GM12878 (cell line): Measurements from ENCODE around the gene TMEM150B. TPM values are rescaled to one million over a fixed set of nuclear protein-coding genes. Genes with fewer than 3 reads are reported as not detected.

Experiments used
- BHLHE40 ChIP-seq, 2 experiments: fragments of 450-650 bp in 1 of 2; IDR thresholded peaks; 2 replicates each; pipeline ENCODE4 v1.6.1; 2011 to 2017; ENCODE audit warnings: low read depth in 2 of 2, borderline replicate concordance in 1 of 2, improper control_type of control experiment in 1 of 2, low read length in 1 of 2, mild to moderate bottlenecking in 1 of 2
- CBFB ChIP-seq: IDR thresholded peaks from 2 replicates; pipeline ENCODE4 v1.6.1; 2016; ENCODE audit warnings: antibody characterized with exemption, low read depth
- EP300 ChIP-seq, 2 experiments: fragments of 150-350 bp in 1 of 2; IDR thresholded peaks; 2 replicates each; pipeline ENCODE4 v1.6.1; 2011 to 2012; ENCODE audit warnings: low read depth in 2 of 2, low read length in 2 of 2, borderline replicate concordance in 1 of 2, improper control_type of control experiment in 1 of 2, inconsistent platforms in 1 of 2; ENCODE audit not compliant: control insufficient read depth in 1 of 2
- ESRRA ChIP-seq: IDR thresholded peaks from 2 replicates; pipeline ENCODE4 v1.6.1; 2012; ENCODE audit warnings: mild to moderate bottlenecking, low read length, improper control_type of control experiment
- GABPA ChIP-seq: IDR thresholded peaks from 2 replicates; pipeline ENCODE4 v1.6.1; 2014; ENCODE audit warnings: antibody characterized with exemption, low read depth, mild to moderate bottlenecking, inconsistent platforms
- MEF2B ChIP-seq: fragments of 450-650 bp; IDR thresholded peaks from 2 replicates; pipeline ENCODE4 v1.6.1; 2018; ENCODE audit warnings: mild to moderate bottlenecking, moderate library complexity; ENCODE audit not compliant: partially characterized antibody, poor library complexity, severe bottlenecking
- MTA2 ChIP-seq: fragments of 450-650 bp; IDR thresholded peaks from 2 replicates; pipeline ENCODE4 v1.6.1; 2016; ENCODE audit warnings: low read depth, mild to moderate bottlenecking, moderate library complexity
- MTA3 ChIP-seq: IDR thresholded peaks from 2 replicates; pipeline ENCODE4 v1.6.1; 2012; ENCODE audit warnings: low read length, inconsistent platforms, borderline replicate concordance
- NBN ChIP-seq: fragments of 450-650 bp; IDR thresholded peaks from 2 replicates; pipeline ENCODE4 v1.6.1; 2016
- NFXL1 ChIP-seq: fragments of 450-650 bp; IDR thresholded peaks from 2 replicates; pipeline ENCODE4 v1.6.1; 2017; ENCODE audit warnings: antibody characterized with exemption, mild to moderate bottlenecking, borderline replicate concordance
- NFYB ChIP-seq: IDR thresholded peaks from 2 replicates; pipeline ENCODE4 v1.6.1; 2011; ENCODE audit warnings: low read depth, mild to moderate bottlenecking, low read length, improper control_type of control experiment, moderate library complexity; ENCODE audit not compliant: insufficient read depth
- PAX8 ChIP-seq: fragments of 450-650 bp; IDR thresholded peaks from 2 replicates; pipeline ENCODE4 v1.6.1; 2017; ENCODE audit warnings: mild to moderate bottlenecking, moderate library complexity
- POLR2AphosphoS5 ChIP-seq: IDR thresholded peaks from 2 replicates; pipeline ENCODE4 v1.6.1; 2011; ENCODE audit warnings: mild to moderate bottlenecking, low read length, inconsistent platforms
- RAD21 ChIP-seq: IDR thresholded peaks from 2 replicates; pipeline ENCODE4 v1.6.1; 2011; ENCODE audit warnings: mild to moderate bottlenecking, low read depth, low read length, moderate library complexity; ENCODE audit not compliant: insufficient read depth
- SMARCA5 ChIP-seq: fragments of 450-650 bp; IDR thresholded peaks from 2 replicates; pipeline ENCODE4 v1.6.1; 2017; ENCODE audit warnings: mild to moderate bottlenecking
- SRF ChIP-seq, 2 experiments: IDR thresholded peaks; 2 replicates each; pipeline ENCODE4 v1.6.1; 2011; ENCODE audit warnings: low read depth in 2 of 2, low read length in 2 of 2, mild to moderate bottlenecking in 1 of 2, moderate library complexity in 1 of 2
- TAF1 ChIP-seq: IDR thresholded peaks from 2 replicates; pipeline ENCODE4 v1.6.1; 2011; ENCODE audit warnings: mild to moderate bottlenecking, low read depth, low read length, borderline replicate concordance
- TCF12 ChIP-seq: IDR thresholded peaks from 2 replicates; pipeline ENCODE4 v1.6.1; 2011; ENCODE audit warnings: low read depth, mild to moderate bottlenecking, low read length
- polyA plus RNA-seq, 11 experiments: library from polyadenylated mRNA; depleted of rRNA in 4 of 11; unstranded in 6 of 11; stranded (reverse) in 5 of 11; fragments of >200 nt; fragmentation: Nextera tagmentation in 4 of 11; fragmentation: Illumina TruSeq in 1 of 11; extraction: Ambion mirVana in 4 of 11; extraction: Trizol in 1 of 11; gene quantifications; 1 replicate in 1 of 11; 2 replicates in 10 of 11; pipeline versions ENCODE4 v1.2.1 to v1.2.3, GENCODE V29; 2011 to 2016; ENCODE audit warnings: inconsistent platforms in 2 of 11, missing spikeins in 2 of 11, low read depth in 1 of 11
- total RNA-seq, 4 experiments: library from RNA; depleted of rRNA in 3 of 4; stranded (reverse); fragments of >200 nt in 3 of 4; fragmentation: Illumina TruSeq in 1 of 4; extraction: Trizol in 1 of 4; gene quantifications; 2 replicates each; pipeline versions ENCODE4 v1.2.1 to v1.2.3, GENCODE V29; 2013 to 2021
- TF ChIP-seq, protein P1 (sequence below): IDR thresholded peaks from 2 replicates; pipeline ENCODE4 v1.6.1; 2011; ENCODE audit warnings: low read depth, mild to moderate bottlenecking, low read length, moderate library complexity, borderline replicate concordance; ENCODE audit errors: extremely low read depth

Gene TMEM150B
- total and polyA plus RNA-seq, 10 of the 15 experiments (the other 5 are each of a cell fraction or from before 2014, with no cell fraction given): 0.09 to 0.23 (median 0.18) TPM; not detected in 6

DNA sequence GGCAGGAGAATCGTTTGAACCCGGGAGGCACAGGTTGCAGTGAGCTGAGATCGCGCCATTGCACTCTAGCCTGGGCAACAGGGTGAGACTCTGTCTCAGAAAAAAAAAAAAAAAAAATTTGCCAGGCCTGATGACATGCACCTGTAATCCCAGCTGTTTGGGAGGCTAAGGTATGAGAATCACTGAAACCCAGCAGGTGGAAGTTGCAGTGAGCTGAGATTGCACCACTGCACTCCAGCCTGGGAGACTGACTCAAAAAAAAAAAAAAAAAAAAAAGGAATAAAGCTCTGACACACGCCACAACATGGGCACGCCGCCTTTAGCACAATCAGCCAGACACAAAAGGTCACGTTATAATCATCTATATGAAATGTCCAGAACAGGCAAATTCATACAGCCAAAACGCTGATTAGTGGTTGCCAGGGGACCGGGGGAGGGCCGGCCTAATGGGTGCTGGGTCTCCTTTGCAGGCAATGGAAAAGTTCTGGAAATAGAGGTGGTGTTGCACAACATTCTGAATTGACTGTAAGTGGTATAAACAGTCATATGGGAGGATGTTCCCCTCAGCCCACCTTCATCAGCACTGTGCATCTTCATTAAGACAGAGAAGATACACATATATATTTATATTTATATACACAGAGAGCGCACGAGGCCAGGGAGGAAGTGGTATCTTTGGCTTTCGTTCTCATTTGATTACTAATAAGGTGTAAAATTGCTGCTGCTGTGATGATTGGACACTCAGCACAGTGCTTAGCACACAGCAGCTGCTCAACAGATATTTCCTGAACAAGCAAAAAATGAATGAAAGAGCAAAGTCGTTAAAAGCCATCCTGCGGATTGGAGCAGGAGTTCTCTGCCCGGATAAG, 49.1 kb downstream of the TMEM150B start (continued):
- TF ChIP-seq, protein P1, sequence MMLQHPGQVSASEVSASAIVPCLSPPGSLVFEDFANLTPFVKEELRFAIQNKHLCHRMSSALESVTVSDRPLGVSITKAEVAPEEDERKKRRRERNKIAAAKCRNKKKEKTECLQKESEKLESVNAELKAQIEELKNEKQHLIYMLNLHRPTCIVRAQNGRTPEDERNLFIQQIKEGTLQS: no peak
- TF ChIP-seq NFXL1 (no peak), MTA2 (peak; percentile 50; the same call in 1 of the 2 replicates), CBFB (0 out of 2 replicates have a peak, but pooled peaks have one; percentile 22), ESRRA (no peak), BHLHE40 (IDR thresholded peaks at IDR 0.05; ENCODE audit: borderline replicate concordance in 1 of 2, low read depth in 2 of 2, low read length in 1 of 2) (0 out of 4 replicates have a peak, but pooled peaks of 1 of the 2 experiments have one; percentile 33), SMARCA5 (no peak), POLR2AphosphoS5 (no peak), GABPA (peak; percentile 39; the same call in 1 of the 2 replicates), NBN (0 out of 2 replicates have a peak, but pooled peaks have one; percentile 28), PAX8 (no peak), MTA3 (no peak), NFYB (peak; percentile 67; the same call in 1 of the 2 replicates), EP300 (IDR thresholded peaks at IDR 0.05; ENCODE audit: borderline replicate concordance in 1 of 2, control insufficient read depth in 1 of 2, low read depth in 2 of 2, low read length in 2 of 2) (0 out of 4 replicates have a peak, but pooled peaks of 1 of the 2 experiments have one; percentile 6), MEF2B (no peak), TAF1 (0 out of 2 replicates have a peak, but pooled peaks have one; percentile 17), SRF (IDR thresholded peaks at IDR 0.05; ENCODE audit: low read depth in 2 of 2, low read length in 2 of 2) (0 out of 4 replicates have a peak, but pooled peaks of 1 of the 2 experiments have one; percentile 9), RAD21 (no peak), TCF12 (peak; percentile 21; the same call in 1 of the 2 replicates)
- TF ChIP-seq, all 136 proteins: peak for 20
